WTC11 (cell line): ENCODE measurements around the gene CYP46A1. TPM values are rescaled to one million over a fixed set of nuclear protein-coding genes. Genes with fewer than 3 reads are reported as not detected.

Experiments used
- ATAC-seq: fragments of 200-7000 bp; cut with Tn5 transposase; 2 replicates; pipeline ENCODE4 v1.10.0; 2021; ENCODE audit warnings: mild to moderate bottlenecking, moderate library complexity
- CTCF ChIA-PET: fragments of 300-600 bp; sonication (Branson Sonifier 250); formaldehyde crosslinking; loops from one replicate; lab custom pipeline; 2021; ENCODE audit warnings: antibody characterized with exemption; lab: Charles Lee
- POLR2A ChIA-PET: fragments of 350-600 bp; sonication (Branson Sonifier 250); formaldehyde crosslinking; loops from one replicate; lab custom pipeline; 2021; ENCODE audit warnings: antibody characterized with exemption; lab: Charles Lee
- DNase-seq: peaks from one replicate; pipeline ENCODE4 v3.0.0; 2021; ENCODE audit warnings: low spot score
- H3K27ac Mint-ChIP-seq: 2 replicates; pipeline ENCODE4 v1.8.0; 2021; ENCODE audit warnings: mixed read lengths
- H3K27me3 Mint-ChIP-seq: 2 replicates; pipeline ENCODE4 v1.8.0; 2021; ENCODE audit warnings: low read depth, mild to moderate bottlenecking, moderate library complexity, mixed read lengths
- H3K36me3 Mint-ChIP-seq: 2 replicates; pipeline ENCODE4 v1.8.0; 2021; ENCODE audit warnings: mixed read lengths
- H3K4me1 Mint-ChIP-seq: 2 replicates; pipeline ENCODE4 v1.8.0; 2022; ENCODE audit warnings: mixed read lengths
- H3K4me3 Mint-ChIP-seq: 2 replicates; pipeline ENCODE4 v1.8.0; 2021; ENCODE audit warnings: mild to moderate bottlenecking, moderate library complexity, mixed read lengths
- H3K9me3 Mint-ChIP-seq: 2 replicates; pipeline ENCODE4 v1.8.0; 2021; ENCODE audit warnings: mixed read lengths
- CREM ChIP-seq: sonication (generic); formaldehyde crosslinking; IDR thresholded peaks from 2 replicates; pipeline ENCODE4 v1.8.1; 2022; ENCODE audit warnings: mild to moderate bottlenecking, missing genetic modification reagents, moderate library complexity
- E2F5 ChIP-seq: sonication (generic); formaldehyde crosslinking; IDR thresholded peaks from 2 replicates; pipeline ENCODE4 v1.8.1; 2022; ENCODE audit warnings: mild to moderate bottlenecking, moderate library complexity, missing genetic modification reagents
- ESRRA ChIP-seq: sonication (generic); formaldehyde crosslinking; IDR thresholded peaks from 2 replicates; pipeline ENCODE4 v1.8.1; 2022; ENCODE audit warnings: mild to moderate bottlenecking, missing genetic modification reagents, borderline replicate concordance
- FOXJ3 ChIP-seq: sonication (generic); formaldehyde crosslinking; IDR thresholded peaks from 2 replicates; pipeline ENCODE4 v1.9.0; 2021; ENCODE audit warnings: missing genetic modification reagents, mild to moderate bottlenecking, borderline replicate concordance
- FOXK1 ChIP-seq: sonication (generic); formaldehyde crosslinking; IDR thresholded peaks from 2 replicates; pipeline ENCODE4 v1.8.0; 2022; ENCODE audit warnings: mild to moderate bottlenecking, moderate library complexity, missing genetic modification reagents
- MLX ChIP-seq: sonication (generic); formaldehyde crosslinking; IDR thresholded peaks from 2 replicates; pipeline ENCODE4 v1.8.1; 2023; ENCODE audit warnings: mild to moderate bottlenecking, missing genetic modification reagents, moderate library complexity
- OVOL2 ChIP-seq: fragments of 250-450 bp; sonication (Bioruptor Pico); IDR thresholded peaks from 2 replicates; pipeline ENCODE4 v1.9.0; 2021; ENCODE audit warnings: mild to moderate bottlenecking, borderline replicate concordance
- PRRX2 ChIP-seq: fragments of 250-450 bp; sonication (Bioruptor Pico); IDR thresholded peaks from 2 replicates; pipeline ENCODE4 v1.8.0; 2021; ENCODE audit warnings: mild to moderate bottlenecking
- SMAD3 ChIP-seq: sonication (generic); formaldehyde crosslinking; IDR thresholded peaks from 2 replicates; pipeline ENCODE4 v1.8.0; 2022; ENCODE audit warnings: missing genetic modification reagents, mild to moderate bottlenecking, borderline replicate concordance
- SP1 ChIP-seq: sonication (generic); formaldehyde crosslinking; conservative IDR thresholded peaks from 2 replicates; pipeline ENCODE4 v1.8.1; 2022; ENCODE audit warnings: missing genetic modification reagents
- TEAD1 ChIP-seq: sonication (generic); formaldehyde crosslinking; IDR thresholded peaks from 2 replicates; pipeline ENCODE4 v1.8.0; 2022; ENCODE audit warnings: mild to moderate bottlenecking, missing genetic modification reagents
- ZNF232 ChIP-seq: sonication (generic); formaldehyde crosslinking; IDR thresholded peaks from 2 replicates; pipeline ENCODE4 v1.8.0; 2022; ENCODE audit warnings: mild to moderate bottlenecking, missing genetic modification reagents
- ZNF423 ChIP-seq: fragments of 250-450 bp; sonication (Bioruptor Pico); IDR thresholded peaks from 2 replicates; pipeline ENCODE4 v2.1.2; 2022; ENCODE audit warnings: mild to moderate bottlenecking, moderate library complexity
- ZNF425 ChIP-seq: fragments of 250-450 bp; sonication (Bioruptor Pico); conservative IDR thresholded peaks from 2 replicates; pipeline ENCODE4 v1.9.0; 2021; ENCODE audit warnings: mild to moderate bottlenecking
- total RNA-seq: library from RNA; stranded (reverse); gene quantifications from 3 replicates; pipeline ENCODE4 v1.2.3, GENCODE V29; 2021
- TF ChIP-seq, protein P1 (sequence below): sonication (generic); formaldehyde crosslinking; IDR thresholded peaks from 2 replicates; pipeline ENCODE4 v1.8.0; 2022; ENCODE audit warnings: missing genetic modification reagents
- TF ChIP-seq, protein P2 (sequence below): sonication (generic); formaldehyde crosslinking; IDR thresholded peaks from 2 replicates; pipeline ENCODE4 v1.8.1; 2023; ENCODE audit warnings: mild to moderate bottlenecking, moderate library complexity, missing genetic modification reagents
- TF ChIP-seq, protein P3 (sequence below): sonication (generic); formaldehyde crosslinking; conservative IDR thresholded peaks from 2 replicates; pipeline ENCODE4 v1.8.1; 2022; ENCODE audit warnings: mild to moderate bottlenecking, missing genetic modification reagents
- TF ChIP-seq, protein P4 (sequence below): fragments of 250-450 bp; sonication (Bioruptor Pico); IDR thresholded peaks from 2 replicates; pipeline ENCODE4 v2.1.2; 2022; ENCODE audit warnings: mild to moderate bottlenecking, moderate library complexity

CYP46A1 gene
- total RNA-seq, 1 experiment from 2014 or later, result 0.77 TPM

DNA sequence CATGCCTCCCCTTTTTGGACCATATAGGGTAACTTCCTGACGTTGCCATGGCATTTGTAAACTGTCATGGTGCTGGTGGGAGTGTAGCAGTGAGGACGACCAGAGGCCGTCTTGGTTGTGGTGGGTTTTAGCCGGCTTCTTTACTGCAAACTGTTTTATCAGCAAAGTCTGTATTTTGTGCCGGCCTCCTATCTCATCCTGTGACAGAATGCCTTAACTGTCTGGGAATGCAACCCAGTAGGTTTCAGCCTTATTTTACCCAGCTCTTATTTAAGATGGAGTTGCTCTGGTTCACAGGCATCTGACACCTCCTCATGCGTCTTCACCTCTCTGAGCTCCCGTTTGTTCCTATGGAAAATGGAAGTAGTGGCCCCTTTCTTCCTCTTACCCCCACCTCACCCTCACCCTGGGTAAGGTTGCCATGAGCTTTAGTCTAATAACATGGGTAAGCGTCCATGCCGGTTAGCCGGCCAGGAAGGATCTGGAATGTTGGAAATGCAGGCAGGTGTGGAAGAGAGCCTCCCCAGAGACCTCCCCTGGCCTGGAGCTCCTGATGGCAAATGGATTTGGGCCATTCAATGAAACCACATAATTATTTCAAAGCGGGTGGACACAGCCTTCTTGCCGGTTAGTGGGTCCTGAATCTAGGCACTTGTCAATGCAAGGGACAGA is 20.6 kb upstream of the CYP46A1 start:
- Mint-ChIP-seq H3K9me3 (no peaks in the 10 kb centered on the region), H3K27ac (no peak overlapping the region), H3K4me3 (no peak overlapping the region; the same call in 1 of the 2 replicates), H3K27me3 (peaks cover 29% of the 10 kb centered on the region), H3K36me3 (no peaks in the 10 kb centered on the region), H3K4me1 (peaks cover 45% of the 10 kb centered on the region)
- ATAC-seq (peak; percentile 2), DNase-seq (no peak)
- CTCF ChIA-PET, result interaction anchor here (0.9 to 2.3 kb wide), 4 partner anchors 9 to 24 kb away, joined by 3 to 11 read pairs (median 6); partner anchors contain the start of gene CYP46A1
- POLR2A ChIA-PET, result interaction anchor here (0.5 kb wide), 1 partner anchor 44 kb away, joined by 3 read pairs; no protein-coding TSS in a partner anchor
- TF ChIP-seq TEAD1 (0 out of 2 replicates have a peak, but pooled peaks have one; percentile 1), E2F5 (CRISPR knock-in tag) (no peak)
- TF ChIP-seq, protein P1, sequence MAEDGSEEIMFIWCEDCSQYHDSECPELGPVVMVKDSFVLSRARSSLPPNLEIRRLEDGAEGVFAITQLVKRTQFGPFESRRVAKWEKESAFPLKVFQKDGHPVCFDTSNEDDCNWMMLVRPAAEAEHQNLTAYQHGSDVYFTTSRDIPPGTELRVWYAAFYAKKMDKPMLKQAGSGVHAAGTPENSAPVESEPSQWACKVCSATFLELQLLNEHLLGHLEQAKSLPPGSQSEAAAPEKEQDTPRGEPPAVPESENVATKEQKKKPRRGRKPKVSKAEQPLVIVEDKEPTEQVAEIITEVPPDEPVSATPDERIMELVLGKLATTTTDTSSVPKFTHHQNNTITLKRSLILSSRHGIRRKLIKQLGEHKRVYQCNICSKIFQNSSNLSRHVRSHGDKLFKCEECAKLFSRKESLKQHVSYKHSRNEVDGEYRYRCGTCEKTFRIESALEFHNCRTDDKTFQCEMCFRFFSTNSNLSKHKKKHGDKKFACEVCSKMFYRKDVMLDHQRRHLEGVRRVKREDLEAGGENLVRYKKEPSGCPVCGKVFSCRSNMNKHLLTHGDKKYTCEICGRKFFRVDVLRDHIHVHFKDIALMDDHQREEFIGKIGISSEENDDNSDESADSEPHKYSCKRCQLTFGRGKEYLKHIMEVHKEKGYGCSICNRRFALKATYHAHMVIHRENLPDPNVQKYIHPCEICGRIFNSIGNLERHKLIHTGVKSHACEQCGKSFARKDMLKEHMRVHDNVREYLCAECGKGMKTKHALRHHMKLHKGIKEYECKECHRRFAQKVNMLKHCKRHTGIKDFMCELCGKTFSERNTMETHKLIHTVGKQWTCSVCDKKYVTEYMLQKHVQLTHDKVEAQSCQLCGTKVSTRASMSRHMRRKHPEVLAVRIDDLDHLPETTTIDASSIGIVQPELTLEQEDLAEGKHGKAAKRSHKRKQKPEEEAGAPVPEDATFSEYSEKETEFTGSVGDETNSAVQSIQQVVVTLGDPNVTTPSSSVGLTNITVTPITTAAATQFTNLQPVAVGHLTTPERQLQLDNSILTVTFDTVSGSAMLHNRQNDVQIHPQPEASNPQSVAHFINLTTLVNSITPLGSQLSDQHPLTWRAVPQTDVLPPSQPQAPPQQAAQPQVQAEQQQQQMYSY (CRISPR knock-in tag), result peak; percentile 90

DNA sequence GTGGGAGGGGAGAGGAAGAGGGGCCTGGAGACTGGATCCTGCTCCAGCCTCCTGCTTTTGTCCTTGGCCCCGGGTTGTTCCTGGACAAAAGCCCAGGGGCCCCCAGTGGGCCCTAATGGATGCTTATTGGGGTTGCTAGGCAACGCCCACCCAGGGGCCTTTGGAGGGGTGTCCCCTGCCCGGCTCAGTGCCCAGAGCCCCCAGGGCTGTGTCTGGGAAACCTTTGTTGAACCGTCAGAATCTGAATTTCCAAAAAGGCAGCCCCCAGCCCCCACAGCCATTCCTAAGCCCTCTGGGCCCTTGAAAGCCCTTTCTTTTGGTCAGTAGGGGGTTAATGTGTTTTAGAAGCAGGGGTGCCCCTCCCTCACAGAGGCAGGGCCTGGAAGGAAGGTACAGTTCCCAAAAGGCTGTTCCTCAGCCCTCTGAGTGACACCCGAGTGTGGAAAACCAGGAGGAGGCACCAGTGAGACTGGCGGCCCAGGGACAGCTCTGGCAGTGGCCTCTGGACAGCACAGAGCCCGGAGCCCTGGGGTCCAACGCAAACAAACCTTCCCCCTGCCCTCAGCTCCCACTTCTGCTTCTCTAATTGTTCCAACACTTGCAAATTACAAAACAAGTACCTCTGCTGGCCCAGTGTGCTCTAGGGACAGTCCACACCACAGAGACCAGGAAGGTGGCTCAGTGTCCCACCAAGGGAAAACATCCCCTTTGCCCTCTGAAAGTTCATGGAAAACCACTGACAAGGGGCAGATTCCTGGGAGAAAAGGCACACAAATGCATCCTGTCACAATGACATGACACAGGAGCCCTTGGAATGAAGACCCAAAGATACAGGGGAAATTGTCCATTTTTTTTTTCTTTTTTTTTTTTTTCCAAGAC is 19.8 kb upstream of the CYP46A1 start:
- DNase-seq, result peak; percentile 70
- no peaks in the 10 kb centered on the region for H3K36me3 Mint-ChIP-seq
- TF ChIP-seq FOXJ3 (CRISPR knock-in tag) (no peak), ZNF423 (CRISPR knock-in tag) (peak; percentile 60), SP1 (CRISPR knock-in tag) (0 out of 2 replicates have a peak, but pooled peaks have one; percentile 32), CREM (CRISPR knock-in tag) (peak; percentile 49; the same call in 1 of the 2 replicates)
- TF ChIP-seq, protein P2, sequence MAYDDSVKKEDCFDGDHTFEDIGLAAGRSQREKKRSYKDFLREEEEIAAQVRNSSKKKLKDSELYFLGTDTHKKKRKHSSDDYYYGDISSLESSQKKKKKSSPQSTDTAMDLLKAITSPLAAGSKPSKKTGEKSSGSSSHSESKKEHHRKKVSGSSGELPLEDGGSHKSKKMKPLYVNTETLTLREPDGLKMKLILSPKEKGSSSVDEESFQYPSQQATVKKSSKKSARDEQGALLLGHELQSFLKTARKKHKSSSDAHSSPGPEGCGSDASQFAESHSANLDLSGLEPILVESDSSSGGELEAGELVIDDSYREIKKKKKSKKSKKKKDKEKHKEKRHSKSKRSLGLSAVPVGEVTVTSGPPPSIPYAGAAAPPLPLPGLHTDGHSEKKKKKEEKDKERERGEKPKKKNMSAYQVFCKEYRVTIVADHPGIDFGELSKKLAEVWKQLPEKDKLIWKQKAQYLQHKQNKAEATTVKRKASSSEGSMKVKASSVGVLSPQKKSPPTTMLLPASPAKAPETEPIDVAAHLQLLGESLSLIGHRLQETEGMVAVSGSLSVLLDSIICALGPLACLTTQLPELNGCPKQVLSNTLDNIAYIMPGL (CRISPR knock-in tag), result 0 out of 2 replicates have a peak, but pooled peaks have one; percentile 23
- CTCF ChIA-PET, result interaction anchor here (0.6 to 2.3 kb wide), 8 partner anchors 9 to 127 kb away, joined by 3 to 11 read pairs (median 3); partner anchors contain the start of gene CYP46A1
- H3K9me3 Mint-ChIP-seq, result no peaks in the 10 kb centered on the region
- POLR2A ChIA-PET, result no interaction called here
- H3K4me3 Mint-ChIP-seq, result no peak overlapping the region; the same call in 1 of the 2 replicates
- H3K4me1 Mint-ChIP-seq, result peaks cover 45% of the 10 kb centered on the region
- H3K27ac Mint-ChIP-seq, result peak overlapping the region; percentile 26
- peak; percentile 70 for ATAC-seq
- peaks cover 23% of the 10 kb centered on the region for H3K27me3 Mint-ChIP-seq

GRCh38 chr14:99664937-99665273 is 19.2 kb upstream of the CYP46A1 start:
- no peak for ATAC-seq
- peaks cover 22% of the 10 kb centered on the region for H3K27me3 Mint-ChIP-seq
- ChIA-PET POLR2A (no interaction called here), CTCF (interaction anchor here (0.6 to 2.3 kb wide), 7 partner anchors 11 to 128 kb away, joined by 3 to 11 read pairs (median 3); partner anchors contain the start of gene CYP46A1)
- no peak overlapping the region for H3K4me3 Mint-ChIP-seq
- no peaks in the 10 kb centered on the region for H3K36me3 Mint-ChIP-seq
- no peak for DNase-seq
- no peaks in the 10 kb centered on the region for H3K9me3 Mint-ChIP-seq
- no peak overlapping the region for H3K27ac Mint-ChIP-seq
- H3K4me1 Mint-ChIP-seq, result peaks cover 46% of the 10 kb centered on the region
- TF ChIP-seq ZNF425 (CRISPR knock-in tag) (no peak), ESRRA (CRISPR knock-in tag) (no peak), MLX (CRISPR knock-in tag) (no peak), FOXK1 (CRISPR knock-in tag) (no peak), PRRX2 (CRISPR knock-in tag) (no peak), SMAD3 (CRISPR knock-in tag) (no peak), OVOL2 (CRISPR knock-in tag) (no peak), ZNF232 (CRISPR knock-in tag) (no peak)
- TF ChIP-seq, protein P3, sequence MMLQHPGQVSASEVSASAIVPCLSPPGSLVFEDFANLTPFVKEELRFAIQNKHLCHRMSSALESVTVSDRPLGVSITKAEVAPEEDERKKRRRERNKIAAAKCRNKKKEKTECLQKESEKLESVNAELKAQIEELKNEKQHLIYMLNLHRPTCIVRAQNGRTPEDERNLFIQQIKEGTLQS, result no peak
- TF ChIP-seq, protein P4, sequence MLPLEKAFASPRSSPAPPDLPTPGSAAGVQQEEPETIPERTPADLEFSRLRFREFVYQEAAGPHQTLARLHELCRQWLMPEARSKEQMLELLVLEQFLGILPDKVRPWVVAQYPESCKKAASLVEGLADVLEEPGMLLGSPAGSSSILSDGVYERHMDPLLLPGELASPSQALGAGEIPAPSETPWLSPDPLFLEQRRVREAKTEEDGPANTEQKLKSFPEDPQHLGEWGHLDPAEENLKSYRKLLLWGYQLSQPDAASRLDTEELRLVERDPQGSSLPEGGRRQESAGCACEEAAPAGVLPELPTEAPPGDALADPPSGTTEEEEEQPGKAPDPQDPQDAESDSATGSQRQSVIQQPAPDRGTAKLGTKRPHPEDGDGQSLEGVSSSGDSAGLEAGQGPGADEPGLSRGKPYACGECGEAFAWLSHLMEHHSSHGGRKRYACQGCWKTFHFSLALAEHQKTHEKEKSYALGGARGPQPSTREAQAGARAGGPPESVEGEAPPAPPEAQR (CRISPR knock-in tag), result no peak
